Calu3 (cell line): Measurements from ENCODE around the gene UBAC1. TPM values are rescaled to one million over a fixed set of nuclear protein-coding genes. Genes with fewer than 3 reads are reported as not detected.
A peak's percentile ranks its signal among the peaks of the same experiment; 100 is the strongest.

ENCODE experiments used
- Bru-seq: library from RNA; stranded (reverse); fragments of 400-500 nt; gene quantifications from one replicate; lab custom pipeline; 2021; lab: Mats Ljungman, UMichigan
- BruChase-seq, 2 experiments: library from RNA; stranded (reverse); fragments of 400-500 nt; gene quantifications; one replicate each; lab custom pipeline; 2021; lab: Mats Ljungman, UMichigan
- BruUV-seq: library from RNA; stranded (reverse); fragments of 400-500 nt; replicated peaks from 2 replicates; lab custom pipeline; 2021; lab: Mats Ljungman, UMichigan
- CTCF ChIA-PET: fragments of 300-600 bp; sonication (Branson Sonifier 250); formaldehyde crosslinking; loops from one replicate; lab custom pipeline; 2022; ENCODE audit warnings: antibody characterized with exemption; lab: Charles Lee
- DNase-seq: peaks from one replicate; pipeline ENCODE4 v3.0.0; 2022
- H3K27ac Mint-ChIP-seq: one replicate; pipeline ENCODE4 v1.8.0; 2022; ENCODE audit warnings: mixed read lengths; ENCODE audit not compliant: unreplicated experiment
- H3K27me3 Mint-ChIP-seq: one replicate; pipeline ENCODE4 v1.8.0; 2022; ENCODE audit warnings: mixed read lengths; ENCODE audit not compliant: unreplicated experiment
- H3K36me3 Mint-ChIP-seq: one replicate; pipeline ENCODE4 v1.8.0; 2022; ENCODE audit warnings: mild to moderate bottlenecking, moderate library complexity, mixed read lengths; ENCODE audit not compliant: insufficient read depth, unreplicated experiment
- H3K4me1 Mint-ChIP-seq: one replicate; pipeline ENCODE4 v1.8.0; 2022; ENCODE audit warnings: mild to moderate bottlenecking, low read depth, mixed read lengths; ENCODE audit not compliant: unreplicated experiment
- H3K4me3 Mint-ChIP-seq: one replicate; pipeline ENCODE4 v1.8.0; 2022; ENCODE audit warnings: mild to moderate bottlenecking, low read depth, moderate library complexity, mixed read lengths; ENCODE audit not compliant: unreplicated experiment
- H3K9me3 Mint-ChIP-seq: one replicate; pipeline ENCODE4 v1.8.0; 2022; ENCODE audit warnings: low read depth, mixed read lengths; ENCODE audit not compliant: unreplicated experiment
- intact Hi-C: fragments of 100-400 bp; cut with micrococcal nuclease; formaldehyde crosslinking; loops from one replicate; pipeline ENCODE4 v1.10.0; 2022; ENCODE audit not compliant: unreplicated experiment
- long read RNA-seq: library from polyadenylated mRNA; stranded (forward); transcript quantifications from one replicate; pipeline ENCODE4 v2.0.0, GENCODE V29; 2022
- total RNA-seq: library from RNA; stranded (reverse); gene quantifications from 2 replicates; pipeline ENCODE4 v1.2.3, GENCODE V29; 2022
- TF ChIP-seq, protein P1 (sequence below): fragments of 200-600 bp; IDR thresholded peaks from one replicate; pipeline ENCODE4 v1.8.0; 2022; ENCODE audit warnings: antibody characterized with exemption; ENCODE audit not compliant: unreplicated experiment

UBAC1 gene
- total RNA-seq: 19.5 and 19.7 TPM in 2 replicates
- percentile 44 among the genes with signal in this experiment for Bru-seq, nascent RNA
- percentile 47 among the genes with signal in this experiment for BruChase-seq, experiment 1, labeled RNA remaining after a 6-hour chase
- percentile 47 among the genes with signal in this experiment for BruChase-seq, experiment 2, labeled RNA remaining after a 2-hour chase
- long read RNA-seq, transcript UBAC1-201 (10 exons, 1,867 nt): major isoform, 20 of 28 reads
- long read RNA-seq, partial matches to known transcripts: 2 of 28 reads
- long read RNA-seq, other reads (novel, unspliced or antisense): 6 of 28 reads

DNA sequence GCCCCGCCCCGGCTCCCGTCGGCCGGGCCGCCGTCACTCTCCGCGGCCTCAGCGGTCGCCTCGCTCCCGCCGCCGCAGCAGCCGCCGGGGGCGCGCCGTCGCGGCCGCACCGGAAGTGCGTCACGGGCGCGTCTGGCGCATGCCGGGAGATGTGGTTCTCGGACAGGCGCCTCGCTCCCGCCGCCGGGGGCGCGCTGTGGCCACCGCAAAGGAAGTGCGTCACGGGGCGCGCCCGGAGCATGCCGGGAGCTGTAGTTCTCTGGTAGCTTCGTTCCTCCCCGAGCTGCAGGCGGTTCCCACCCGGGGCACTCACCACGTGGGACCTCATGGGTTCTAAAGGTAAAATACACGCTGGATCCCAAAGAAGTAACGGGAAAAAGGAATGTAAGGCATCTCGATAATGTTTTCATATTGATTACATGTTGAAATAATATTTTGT, at the start of gene UBAC1:
UBAC1 (minus strand) TSS at position 97 of the 439 bp plus-strand sequence. CDS start 211 bp downstream, outside the sequence.
- peak within 1 kb of the TSS; percentile 82 for H3K4me3 Mint-ChIP-seq
- no TSS peak for BruUV-seq
- peak within 1 kb of the TSS; percentile 66 for H3K27ac Mint-ChIP-seq
- peak; percentile 93 for DNase-seq
- TF ChIP-seq, protein P1, sequence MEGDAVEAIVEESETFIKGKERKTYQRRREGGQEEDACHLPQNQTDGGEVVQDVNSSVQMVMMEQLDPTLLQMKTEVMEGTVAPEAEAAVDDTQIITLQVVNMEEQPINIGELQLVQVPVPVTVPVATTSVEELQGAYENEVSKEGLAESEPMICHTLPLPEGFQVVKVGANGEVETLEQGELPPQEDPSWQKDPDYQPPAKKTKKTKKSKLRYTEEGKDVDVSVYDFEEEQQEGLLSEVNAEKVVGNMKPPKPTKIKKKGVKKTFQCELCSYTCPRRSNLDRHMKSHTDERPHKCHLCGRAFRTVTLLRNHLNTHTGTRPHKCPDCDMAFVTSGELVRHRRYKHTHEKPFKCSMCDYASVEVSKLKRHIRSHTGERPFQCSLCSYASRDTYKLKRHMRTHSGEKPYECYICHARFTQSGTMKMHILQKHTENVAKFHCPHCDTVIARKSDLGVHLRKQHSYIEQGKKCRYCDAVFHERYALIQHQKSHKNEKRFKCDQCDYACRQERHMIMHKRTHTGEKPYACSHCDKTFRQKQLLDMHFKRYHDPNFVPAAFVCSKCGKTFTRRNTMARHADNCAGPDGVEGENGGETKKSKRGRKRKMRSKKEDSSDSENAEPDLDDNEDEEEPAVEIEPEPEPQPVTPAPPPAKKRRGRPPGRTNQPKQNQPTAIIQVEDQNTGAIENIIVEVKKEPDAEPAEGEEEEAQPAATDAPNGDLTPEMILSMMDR: no peak
- intact Hi-C loops: loop anchor here (10.0 kb wide), 1 partner anchor 94 kb away; no protein-coding TSS in a partner anchor
- peaks cover 19% of the 10 kb centered on the region for H3K4me1 Mint-ChIP-seq
- no peaks in the 10 kb centered on the region for H3K9me3 Mint-ChIP-seq
- CTCF ChIA-PET: interaction anchor here (1.0 kb wide), 1 partner anchor 157 kb away, joined by 3 read pairs; no protein-coding TSS in a partner anchor
- peaks cover 12% of the 10 kb centered on the region for H3K36me3 Mint-ChIP-seq
- peaks cover 21% of the 10 kb centered on the region for H3K27me3 Mint-ChIP-seq

DNA sequence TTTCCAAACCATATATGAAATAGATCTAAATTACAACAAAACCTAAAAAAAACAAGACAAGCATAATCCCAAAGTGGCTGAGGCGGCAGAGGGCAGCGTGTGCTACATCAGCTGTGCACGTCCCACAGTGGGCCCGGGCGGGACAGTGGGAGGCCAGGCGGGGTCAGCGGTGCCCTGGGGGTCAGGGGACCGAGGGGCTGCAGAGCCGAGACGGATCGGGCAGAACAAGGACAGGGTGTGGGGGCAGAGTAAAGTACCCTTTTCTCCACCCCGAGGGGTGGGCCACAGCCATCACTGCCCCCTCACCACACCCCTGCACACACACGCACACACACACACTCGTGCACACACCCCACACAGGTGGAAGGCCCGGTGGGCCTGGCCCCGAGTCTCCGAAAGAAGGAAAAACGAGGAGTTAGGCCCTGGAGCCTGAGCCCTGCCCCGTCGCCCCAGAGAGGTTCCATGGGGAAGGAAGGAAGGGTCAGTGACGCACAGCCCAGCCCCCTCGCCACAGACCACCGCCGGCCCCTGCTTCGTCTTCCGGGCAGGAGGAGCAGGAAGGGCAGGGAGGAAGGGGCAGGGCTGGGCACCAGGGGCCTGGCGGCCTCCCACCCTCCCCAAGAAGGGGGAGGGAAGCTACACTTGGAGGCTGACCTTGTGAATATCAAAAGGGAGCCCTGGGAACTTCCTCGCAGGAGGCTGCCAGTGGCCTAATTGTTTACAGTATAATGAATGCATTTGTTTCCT, 49.6 kb upstream of the UBAC1 start:
- Mint-ChIP-seq H3K27ac (no peak overlapping the region), H3K9me3 (no peaks in the 10 kb centered on the region), H3K36me3 (peaks cover 21% of the 10 kb centered on the region), H3K4me1 (no peaks in the 10 kb centered on the region), H3K4me3 (no peak overlapping the region), H3K27me3 (no peaks in the 10 kb centered on the region)
- CTCF ChIA-PET: interaction anchor here (0.6 kb wide), 1 partner anchor 9 kb away, joined by 7 read pairs; no protein-coding TSS in a partner anchor
- intact Hi-C loops: no loop called here
- TF ChIP-seq, protein P1: no peak
- no TSS peak for BruUV-seq
- DNase-seq: no peak

DNA sequence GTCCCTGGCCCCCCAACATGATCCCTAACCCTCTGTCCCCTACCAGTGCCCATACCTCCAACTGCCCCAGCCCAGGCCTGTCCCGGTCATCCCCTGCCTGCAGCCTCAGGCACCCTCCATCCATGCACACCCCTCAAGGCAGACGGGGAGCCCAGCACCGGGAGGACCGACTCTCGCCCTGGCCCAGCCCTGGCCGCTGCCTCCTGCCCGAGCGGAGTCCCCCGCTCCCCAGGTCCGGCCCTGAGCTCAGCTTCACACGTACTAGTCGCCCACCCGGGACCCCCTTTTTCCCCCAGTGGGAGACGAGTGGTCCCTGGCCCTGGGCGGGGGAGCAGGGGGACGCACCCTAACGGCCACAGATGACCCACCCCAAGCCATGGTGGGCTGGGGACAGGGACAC, 49.0 kb upstream of the UBAC1 start:
- TF ChIP-seq, protein P1: no peak
- intact Hi-C loops: no loop called here
- Mint-ChIP-seq H3K4me3 (no peak overlapping the region), H3K27ac (no peak overlapping the region), H3K36me3 (peaks cover 21% of the 10 kb centered on the region), H3K9me3 (no peaks in the 10 kb centered on the region), H3K27me3 (no peaks in the 10 kb centered on the region), H3K4me1 (no peaks in the 10 kb centered on the region)
- DNase-seq: no peak
- CTCF ChIA-PET: no interaction called here
- no TSS peak for BruUV-seq

DNA sequence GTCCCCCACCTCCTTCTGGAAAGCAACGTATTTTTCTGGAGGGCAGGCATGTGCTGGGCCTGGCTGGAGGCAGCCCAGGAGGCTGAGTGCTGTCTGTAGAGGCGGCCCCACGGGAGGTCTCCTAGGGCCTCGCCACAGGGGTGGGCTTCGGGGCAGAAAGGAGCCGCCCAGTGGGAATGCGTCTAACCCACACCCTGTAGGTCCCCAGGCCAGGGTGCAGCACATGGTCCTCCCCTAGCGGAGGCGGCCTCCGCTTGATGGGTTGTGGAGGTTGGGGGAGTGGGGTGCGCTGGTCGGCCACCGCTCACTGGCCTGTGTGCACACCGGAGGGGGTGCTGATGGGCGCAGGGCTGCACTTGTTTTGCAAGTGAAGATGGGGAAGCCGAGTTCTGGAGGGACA, 48.3 kb upstream of the UBAC1 start:
- no TSS peak for BruUV-seq
- no peak for DNase-seq
- no peak overlapping the region for H3K4me3 Mint-ChIP-seq
- TF ChIP-seq, protein P1: no peak
- H3K36me3 Mint-ChIP-seq: peaks cover 21% of the 10 kb centered on the region
- no peaks in the 10 kb centered on the region for H3K9me3 Mint-ChIP-seq
- intact Hi-C loops: no loop called here
- CTCF ChIA-PET: no interaction called here
- H3K27me3 Mint-ChIP-seq: no peaks in the 10 kb centered on the region
- H3K4me1 Mint-ChIP-seq: no peaks in the 10 kb centered on the region
- no peak overlapping the region for H3K27ac Mint-ChIP-seq
